Duodenal mucosa (tissue), 2 donors: ENCODE results near the gene CYP2A7.
"Not testable (repeated sequence)": the region's sequence is repeated elsewhere in the genome, so short reads cannot be mapped to it uniquely, and the experiment has no call there.

Experiments used
- H3K27ac ChIP-seq: one replicate; pipeline ENCODE4 v1.7.0; 2013; ENCODE audit warnings: low read depth, low read length
- H3K27me3 ChIP-seq, 2 donors: one replicate each; pipeline ENCODE4 v1.7.0; 2013; ENCODE audit warnings: low read length in 2 of 2, control low read depth in 1 of 2; ENCODE audit not compliant: insufficient read depth in 2 of 2, control insufficient read depth in 1 of 2
- H3K36me3 ChIP-seq, 2 donors: one replicate each; pipeline ENCODE4 v1.7.0; 2013; ENCODE audit warnings: low read length in 2 of 2, control low read depth in 1 of 2; ENCODE audit not compliant: insufficient read depth in 2 of 2, control insufficient read depth in 1 of 2
- H3K4me1 ChIP-seq, 2 donors: one replicate each; pipeline ENCODE4 v1.7.0; 2013; ENCODE audit warnings: low read length in 2 of 2, control low read depth in 1 of 2; ENCODE audit not compliant: insufficient read depth in 2 of 2, control insufficient read depth in 1 of 2
- H3K4me3 ChIP-seq, 2 donors: one replicate each; pipeline ENCODE4 v1.7.0; 2013; ENCODE audit warnings: low read length in 2 of 2, low read depth in 1 of 2
- H3K9ac ChIP-seq, 2 donors: one replicate each; pipeline ENCODE4 v1.7.0; 2013; ENCODE audit warnings: low read length in 2 of 2, low read depth in 1 of 2
- H3K9me3 ChIP-seq, 2 donors: one replicate each; pipeline ENCODE4 v1.7.0; 2013; ENCODE audit warnings: low read length in 2 of 2, control low read depth in 1 of 2; ENCODE audit not compliant: control insufficient read depth in 1 of 2

Gene CYP2A7

DNA sequence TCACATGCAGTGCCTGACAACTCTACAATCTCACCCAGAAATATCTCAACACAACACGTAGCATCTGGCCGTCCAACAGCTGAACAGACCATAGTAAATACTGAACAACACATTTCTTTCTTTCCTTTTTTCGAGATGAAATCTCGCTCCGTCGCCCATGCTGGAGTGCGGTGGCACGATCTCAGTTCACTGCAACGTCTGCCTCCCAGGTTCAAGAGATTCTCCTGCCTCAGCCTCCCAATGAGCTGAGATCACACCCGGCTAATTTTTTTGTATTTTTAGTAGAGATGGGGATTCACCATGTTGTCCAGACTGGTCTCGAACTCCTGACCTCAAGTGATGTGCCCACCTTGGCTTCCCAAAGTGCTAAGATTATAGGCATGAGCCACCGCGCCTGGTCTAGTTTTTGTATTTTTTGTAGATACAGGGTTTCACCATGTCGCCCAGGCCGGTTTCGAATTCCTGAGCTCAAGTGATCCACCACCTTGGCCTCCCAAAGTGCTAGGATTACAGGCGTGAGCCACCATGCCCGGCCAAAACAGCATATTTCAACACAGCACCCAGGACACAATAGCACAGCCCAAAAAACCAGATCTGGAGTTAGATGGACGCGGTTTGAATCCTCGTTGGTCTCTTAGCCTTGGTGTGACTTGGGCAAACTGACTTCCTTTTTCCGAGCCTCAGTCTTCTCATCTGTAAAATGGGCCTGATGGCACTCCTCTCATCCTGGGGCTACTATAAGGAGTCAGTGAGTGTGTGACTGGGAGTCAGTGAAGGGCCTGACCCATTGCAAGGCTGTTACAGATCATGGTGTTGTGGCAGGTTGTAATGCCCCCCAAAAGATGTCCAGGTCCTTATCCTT lies 54.4 kb downstream of the CYP2A7 start:
- H3K9ac ChIP-seq = no peak overlapping the region
- H3K4me3 ChIP-seq = no peak overlapping the region
- no peak overlapping the region for H3K27ac ChIP-seq
- H3K9me3 ChIP-seq = no peaks in the 10 kb centered on the region
- no peaks in the 10 kb centered on the region for H3K27me3 ChIP-seq
- peaks cover 0 to 6% of the 10 kb centered on the region in 2 donors for H3K36me3 ChIP-seq
- H3K4me1 ChIP-seq = peaks cover 0 to 7% of the 10 kb centered on the region in 2 donors

GRCh38 chr19:40826699-40827385 lies 55.2 kb downstream of the CYP2A7 start:
- not testable (repeated sequence) for H3K27ac ChIP-seq, H3K27me3 ChIP-seq, H3K4me3 ChIP-seq, H3K36me3 ChIP-seq, H3K9ac ChIP-seq, H3K9me3 ChIP-seq
- peaks cover 0 to 13% of the 10 kb centered on the region in 2 donors for H3K4me1 ChIP-seq

DNA sequence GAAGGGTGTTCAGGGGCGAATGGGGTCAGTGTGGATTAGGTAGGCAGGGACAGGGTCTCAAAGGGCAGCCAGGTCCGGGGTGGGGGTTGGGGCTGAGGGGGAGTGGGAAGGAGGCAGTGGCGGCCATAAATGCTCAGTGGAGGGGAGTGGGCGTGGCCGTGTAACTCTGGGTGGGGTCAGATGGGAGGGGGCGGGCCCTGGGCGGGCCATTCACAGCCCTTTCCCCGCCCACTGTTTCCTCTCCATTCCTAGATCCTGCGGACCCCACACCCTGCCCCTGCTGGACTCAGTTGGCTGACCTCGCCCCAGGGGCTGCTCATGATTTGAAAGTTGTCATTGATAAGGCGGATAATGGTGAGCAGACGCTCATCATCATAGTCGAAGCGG lies 55.7 kb downstream of the CYP2A7 start:
- H3K4me3 ChIP-seq, H3K36me3 ChIP-seq, H3K9ac ChIP-seq, H3K9me3 ChIP-seq, H3K27me3 ChIP-seq, H3K27ac ChIP-seq: not testable (repeated sequence)
- peaks cover 0 to 13% of the 10 kb centered on the region in 2 donors for H3K4me1 ChIP-seq

- H3K9me3 ChIP-seq, H3K4me3 ChIP-seq, H3K27me3 ChIP-seq, H3K36me3 ChIP-seq, H3K27ac ChIP-seq, H3K9ac ChIP-seq: not testable (repeated sequence)
- peaks cover 0 to 13% of the 10 kb centered on the region in 2 donors for H3K4me1 ChIP-seq
Measured at GRCh38 chr19:40825460-40826095, 56.5 kb downstream of the CYP2A7 start.
